HG03097 (cell line): ENCODE data around the gene HPGDS.

ENCODE experiments used
- ATAC-seq: cut with Tn5 transposase; IDR thresholded peaks from one replicate; pipeline ENCODE4 v1.9.1; 2021; ENCODE audit not compliant: unreplicated experiment, low FRiP score

The HPGDS gene

DNA sequence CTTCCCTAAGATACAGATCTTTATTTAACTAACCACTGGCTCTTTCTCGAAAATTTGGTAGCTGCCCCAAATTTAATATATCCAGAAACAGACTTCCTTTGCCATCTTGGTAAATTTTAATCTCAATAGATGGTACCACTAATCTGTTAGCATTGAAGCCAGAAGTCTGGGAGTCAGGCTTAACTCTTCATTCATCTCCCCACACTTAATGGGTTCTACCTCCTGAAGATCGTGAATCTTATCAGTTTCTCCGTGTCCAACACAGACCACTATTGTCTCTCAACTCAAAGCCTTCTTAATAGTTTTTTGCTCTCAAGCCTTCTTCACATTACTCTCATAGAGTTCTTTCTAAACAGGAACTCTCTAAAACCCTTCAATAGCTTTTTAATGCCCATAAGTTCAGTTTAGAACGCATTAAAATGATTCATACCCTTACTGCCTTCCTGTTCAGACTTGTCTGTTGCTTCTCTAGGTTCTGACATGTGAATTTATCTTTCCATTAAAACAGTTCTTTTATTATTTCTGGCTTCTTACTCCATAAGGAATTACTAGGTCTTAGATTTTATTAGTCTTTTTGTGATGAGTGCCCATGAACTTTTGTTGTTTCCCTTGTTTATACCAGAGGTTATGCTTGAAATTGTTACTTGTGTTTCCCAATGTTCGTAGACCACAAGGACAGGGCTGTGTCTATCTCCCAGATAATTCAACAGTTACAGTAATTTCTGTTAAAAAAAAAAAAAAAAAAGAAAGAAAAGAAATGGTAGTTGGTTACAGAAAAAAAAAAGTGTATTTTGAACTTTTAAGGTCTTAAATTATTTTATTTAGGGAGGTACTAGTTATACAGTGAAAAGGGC lies 80.2 kb downstream of the HPGDS start:
- ATAC-seq, result no peak

DNA sequence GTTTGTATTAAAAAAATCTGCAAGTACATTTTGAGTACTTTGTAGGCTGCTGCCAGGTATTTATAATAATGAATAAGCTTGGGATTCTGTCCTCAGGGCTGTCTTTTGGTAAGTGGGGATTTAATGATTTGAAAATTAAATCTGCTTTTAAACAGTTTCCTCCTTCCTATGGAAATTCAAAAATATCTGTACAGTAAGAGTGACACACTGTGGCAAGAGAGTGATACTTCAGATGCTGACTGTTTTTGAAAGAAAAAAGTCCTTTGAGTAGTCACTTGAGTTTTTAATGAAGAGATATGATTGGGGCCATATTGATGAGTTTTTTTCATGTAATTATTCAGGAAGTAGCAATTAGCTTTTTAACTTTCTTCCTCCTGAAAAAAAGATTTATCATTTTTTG lies 85.8 kb downstream of the HPGDS start:
- no peak for ATAC-seq

DNA sequence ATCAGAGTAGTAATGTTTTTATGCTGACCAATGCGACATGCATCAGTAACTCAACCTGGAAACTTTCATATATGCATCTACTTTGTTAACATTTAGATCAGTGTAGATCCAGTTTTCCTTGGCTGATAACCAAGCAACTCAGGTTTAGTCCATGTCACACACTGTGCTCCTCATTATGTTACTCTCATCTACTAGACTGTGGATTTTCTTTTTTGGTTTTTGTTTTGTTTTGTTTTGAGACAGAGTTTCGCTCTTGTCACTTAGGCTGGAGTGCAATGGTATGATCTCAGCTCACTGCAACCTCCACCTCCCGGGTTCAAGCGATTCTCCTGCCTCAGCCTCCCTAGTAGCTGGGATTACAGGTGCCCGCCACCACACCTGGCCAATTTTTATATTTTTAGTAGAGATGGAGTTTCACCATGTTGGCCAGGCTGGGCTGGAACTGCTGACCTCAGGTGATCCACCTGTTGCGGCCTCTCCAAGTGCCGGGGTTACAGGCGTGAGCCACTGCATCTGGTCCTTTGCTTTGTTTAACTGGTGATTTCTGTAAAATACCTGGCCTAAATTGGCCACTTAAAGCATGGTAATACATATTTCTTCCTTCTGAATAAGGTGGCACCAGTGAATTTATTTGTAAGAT lies 86.4 kb downstream of the HPGDS start:
- ATAC-seq, result no peak

- no peak for ATAC-seq
Observed at GRCh38 chr4:94253036-94253435, 89.6 kb downstream of the HPGDS start.

DNA sequence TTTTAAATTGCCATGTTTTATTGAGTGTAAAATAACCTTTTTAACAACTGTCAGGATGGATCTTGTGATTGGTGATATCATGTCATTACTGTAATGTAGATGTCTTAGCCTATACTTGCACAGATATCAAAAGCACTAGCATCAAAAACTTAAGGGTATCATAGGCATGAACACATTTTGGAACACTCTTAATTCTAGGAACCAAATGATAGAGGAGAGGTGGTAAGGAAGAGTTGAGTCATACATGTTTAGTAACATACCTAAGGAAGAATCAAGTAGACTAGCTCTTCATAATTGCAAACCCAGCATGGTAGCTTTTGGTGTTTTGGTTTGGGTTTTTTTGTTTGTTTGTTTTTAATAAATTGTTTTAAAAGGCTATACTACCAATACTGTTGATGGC lies 91.5 kb downstream of the HPGDS start:
- no peak for ATAC-seq
